Fibroblast of lung (primary cell): ENCODE data around the gene ACOT7. TPM values are rescaled to one million over a fixed set of nuclear protein-coding genes. Genes with fewer than 3 reads are reported as not detected.

Source experiments
- DNase-seq, 2 donors: peaks; one replicate each; pipeline versions ENCODE4 v3.0.0 to v3.0.0-alpha.2; 2010; ENCODE audit warnings: low read depth in 2 of 2
- H2AFZ ChIP-seq: 2 replicates; pipeline ENCODE4 v1.5.1; 2012; ENCODE audit warnings: low read length, control low read depth, inconsistent platforms
- H3K27ac ChIP-seq: 2 replicates; pipeline ENCODE4 v1.5.1; 2011; ENCODE audit warnings: low read length, control low read depth; ENCODE audit not compliant: insufficient read depth
- H3K27me3 ChIP-seq: 2 replicates; pipeline ENCODE4 v1.5.1; 2011; ENCODE audit warnings: mild to moderate bottlenecking, low read length; ENCODE audit not compliant: control insufficient read depth, insufficient read depth
- H3K36me3 ChIP-seq: 2 replicates; pipeline ENCODE4 v1.5.1; 2011; ENCODE audit warnings: low read length; ENCODE audit not compliant: control insufficient read depth, insufficient read depth
- H3K4me1 ChIP-seq: 2 replicates; pipeline ENCODE4 v1.5.1; 2011; ENCODE audit warnings: low read length; ENCODE audit not compliant: control insufficient read depth, insufficient read depth; ENCODE audit errors: extremely low read depth
- H3K4me2 ChIP-seq: 2 replicates; pipeline ENCODE4 v1.5.1; 2011; ENCODE audit warnings: low read length, control low read depth; ENCODE audit not compliant: insufficient read depth; ENCODE audit errors: extremely low read depth
- H3K4me3 ChIP-seq, 4 experiments: fragments of 200-600 bp in 1 of 4; sonication (generic) in 1 of 4; replicated peaks in 1 of 4; 2 replicates each; pipeline ENCODE4 v1.5.1; 2011 to 2016; ENCODE audit warnings: low read length in 4 of 4, low read depth in 3 of 4, mild to moderate bottlenecking in 3 of 4, control low read depth in 2 of 4, inconsistent platforms in 1 of 4, mixed read lengths in 1 of 4; ENCODE audit not compliant: insufficient read depth in 1 of 4; ENCODE audit errors: control extremely low read depth in 1 of 4
- H3K79me2 ChIP-seq: 2 replicates; pipeline ENCODE4 v1.5.1; 2012; ENCODE audit warnings: mild to moderate bottlenecking, low read length, inconsistent platforms; ENCODE audit not compliant: control insufficient read depth, insufficient read depth
- H3K9ac ChIP-seq: 2 replicates; pipeline ENCODE4 v1.5.1; 2011; ENCODE audit warnings: mild to moderate bottlenecking, low read length, control low read depth; ENCODE audit not compliant: insufficient read depth
- H3K9me3 ChIP-seq: 2 replicates; pipeline ENCODE4 v1.5.1; 2012; ENCODE audit warnings: low read depth, low read length; ENCODE audit not compliant: control insufficient read depth, insufficient read depth
- H4K20me1 ChIP-seq: 2 replicates; pipeline ENCODE4 v1.5.1; 2011; ENCODE audit warnings: low read length; ENCODE audit not compliant: control insufficient read depth, insufficient read depth; ENCODE audit errors: extremely low read depth
- EZH2 ChIP-seq: IDR thresholded peaks from 2 replicates; pipeline ENCODE4 v1.5.1; 2012; ENCODE audit warnings: low read length, control low read depth, mild to moderate bottlenecking; ENCODE audit errors: missing control alignments
- polyA plus RNA-seq, 2 donors: library from polyadenylated mRNA; depleted of rRNA in 1 of 2; stranded (reverse) in 1 of 2; unstranded in 1 of 2; fragments of >200 nt; gene quantifications; 2 replicates each; pipeline ENCODE4 v1.2.1, GENCODE V29; 2011 to 2012; ENCODE audit warnings: missing spikeins in 1 of 2
- total RNA-seq: library from RNA; depleted of rRNA; stranded (reverse); fragments of >200 nt; gene quantifications from 2 replicates; pipeline ENCODE4 v1.2.1, GENCODE V29; 2014
- TF ChIP-seq, protein P1 (sequence below), 2 donors: IDR thresholded peaks in 1 of 2; conservative IDR thresholded peaks in 1 of 2; 1 replicate in 1 of 2; 2 replicates in 1 of 2; pipeline ENCODE4 v1.5.1; 2011 to 2012; ENCODE audit warnings: low read length in 2 of 2, control low read depth in 1 of 2, inconsistent platforms in 1 of 2, low read depth in 1 of 2, mild to moderate bottlenecking in 1 of 2

Gene ACOT7
- total and polyA plus RNA-seq, 2 donors (not counting 1 experiment from before 2014, with no cell fraction given) = 50.7 to 58.0 TPM

DNA sequence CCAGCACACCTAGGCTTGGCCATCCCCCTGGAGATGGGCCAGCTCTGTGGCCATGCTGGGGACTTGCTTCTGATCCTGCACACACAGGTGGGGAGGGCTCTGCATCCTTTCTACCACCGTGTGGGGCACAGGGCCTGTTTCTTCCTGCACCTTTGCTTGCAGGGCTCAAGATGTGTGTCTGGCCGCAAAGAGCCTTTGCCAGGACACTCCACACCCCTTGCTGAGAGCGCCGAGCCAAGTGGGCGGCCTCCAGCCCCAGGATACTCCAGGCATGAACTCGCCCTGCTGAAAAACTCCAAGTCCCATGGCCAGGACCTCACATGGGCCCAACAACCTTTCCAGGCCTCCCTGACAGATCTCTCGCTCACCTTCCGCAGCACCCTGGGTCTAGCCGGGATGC is 121.1 kb downstream of the ACOT7 start:
- Histone ChIP-seq H3K4me2 (no peak overlapping the region), H3K27ac (no peak overlapping the region), H3K9ac (no peak overlapping the region), H3K9me3 (no peaks in the 10 kb centered on the region), H4K20me1 (no peaks in the 10 kb centered on the region), H3K36me3 (peaks cover 2% of the 10 kb centered on the region), H3K27me3 (no peaks in the 10 kb centered on the region), H2AFZ (no peak overlapping the region), H3K4me3 (no peak overlapping the region), H3K4me1 (peaks cover 25% of the 10 kb centered on the region), H3K79me2 (no peaks in the 10 kb centered on the region)
- DNase-seq = peak in 1 of 2 donors; percentile 45
- no peak for TF ChIP-seq EZH2
- TF ChIP-seq, protein P1, sequence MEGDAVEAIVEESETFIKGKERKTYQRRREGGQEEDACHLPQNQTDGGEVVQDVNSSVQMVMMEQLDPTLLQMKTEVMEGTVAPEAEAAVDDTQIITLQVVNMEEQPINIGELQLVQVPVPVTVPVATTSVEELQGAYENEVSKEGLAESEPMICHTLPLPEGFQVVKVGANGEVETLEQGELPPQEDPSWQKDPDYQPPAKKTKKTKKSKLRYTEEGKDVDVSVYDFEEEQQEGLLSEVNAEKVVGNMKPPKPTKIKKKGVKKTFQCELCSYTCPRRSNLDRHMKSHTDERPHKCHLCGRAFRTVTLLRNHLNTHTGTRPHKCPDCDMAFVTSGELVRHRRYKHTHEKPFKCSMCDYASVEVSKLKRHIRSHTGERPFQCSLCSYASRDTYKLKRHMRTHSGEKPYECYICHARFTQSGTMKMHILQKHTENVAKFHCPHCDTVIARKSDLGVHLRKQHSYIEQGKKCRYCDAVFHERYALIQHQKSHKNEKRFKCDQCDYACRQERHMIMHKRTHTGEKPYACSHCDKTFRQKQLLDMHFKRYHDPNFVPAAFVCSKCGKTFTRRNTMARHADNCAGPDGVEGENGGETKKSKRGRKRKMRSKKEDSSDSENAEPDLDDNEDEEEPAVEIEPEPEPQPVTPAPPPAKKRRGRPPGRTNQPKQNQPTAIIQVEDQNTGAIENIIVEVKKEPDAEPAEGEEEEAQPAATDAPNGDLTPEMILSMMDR (conservative IDR thresholded peaks at IDR 0.05 in 1 of 2, IDR thresholded peaks at IDR 0.05 in 1 of 2; ENCODE audit: low read depth in 1 of 2, low read length in 2 of 2) = no peak

DNA sequence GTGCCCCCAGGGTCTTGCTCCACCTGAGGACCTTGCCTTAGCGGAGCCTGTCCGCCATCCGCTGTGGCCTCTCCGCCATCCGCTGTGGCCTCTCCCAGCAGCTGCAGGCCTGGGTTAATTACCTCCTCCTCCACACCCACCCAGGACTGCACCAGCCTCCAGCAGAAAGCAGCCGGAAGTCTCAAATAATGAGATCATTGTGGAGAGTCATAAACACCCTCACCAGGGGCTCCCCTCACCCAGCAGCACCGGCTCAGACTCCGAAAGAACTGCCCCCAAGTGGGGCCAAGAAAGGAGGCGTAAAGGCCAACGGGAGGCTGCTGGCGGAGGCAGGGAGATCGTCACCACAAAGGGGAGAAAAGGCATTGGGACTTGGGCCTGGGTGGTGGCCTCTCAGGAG is 122.0 kb downstream of the ACOT7 start:
- DNase-seq = peak in 1 of 2 donors; percentile 60
- H3K9me3 ChIP-seq = no peaks in the 10 kb centered on the region
- peaks cover 2% of the 10 kb centered on the region for H3K36me3 ChIP-seq
- H3K4me3 ChIP-seq = no peak overlapping the region
- H3K4me2 ChIP-seq = no peak overlapping the region
- no peak for TF ChIP-seq EZH2
- TF ChIP-seq, protein P1 (conservative IDR thresholded peaks at IDR 0.05 in 1 of 2, IDR thresholded peaks at IDR 0.05 in 1 of 2; ENCODE audit: low read depth in 1 of 2, low read length in 2 of 2) = no peak
- H2AFZ ChIP-seq = no peak overlapping the region
- no peak overlapping the region for H3K27ac ChIP-seq
- H3K79me2 ChIP-seq = no peaks in the 10 kb centered on the region
- H3K9ac ChIP-seq = no peak overlapping the region
- no peaks in the 10 kb centered on the region for H3K27me3 ChIP-seq
- H4K20me1 ChIP-seq = no peaks in the 10 kb centered on the region
- peaks cover 21% of the 10 kb centered on the region for H3K4me1 ChIP-seq

DNA sequence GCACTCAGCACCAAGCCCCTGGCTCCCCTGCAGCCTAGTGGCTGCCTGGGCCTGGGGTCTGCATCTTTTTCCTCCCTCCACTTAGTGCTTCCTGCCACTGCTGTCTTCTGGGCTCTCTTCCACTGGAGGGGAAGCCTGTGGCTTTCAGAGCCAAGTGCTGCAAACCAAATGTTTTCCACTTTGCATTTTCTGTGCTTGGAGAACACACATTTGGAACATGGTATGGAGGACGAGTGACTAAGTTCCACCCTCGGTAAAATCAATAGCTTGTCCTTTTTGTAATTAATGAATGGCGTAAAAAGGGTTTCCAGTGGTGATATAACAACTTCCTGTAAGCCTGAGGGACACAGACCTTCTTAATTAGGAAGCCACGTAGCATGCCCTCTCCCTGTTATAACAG is 122.6 kb downstream of the ACOT7 start:
- no peaks in the 10 kb centered on the region for H3K27me3 ChIP-seq
- H3K79me2 ChIP-seq = no peaks in the 10 kb centered on the region
- H3K36me3 ChIP-seq = peaks cover 2% of the 10 kb centered on the region
- H3K4me3 ChIP-seq = no peak overlapping the region
- TF ChIP-seq EZH2 = no peak
- TF ChIP-seq, protein P1 (conservative IDR thresholded peaks at IDR 0.05 in 1 of 2, IDR thresholded peaks at IDR 0.05 in 1 of 2; ENCODE audit: low read depth in 1 of 2, low read length in 2 of 2) = no peak
- H3K27ac ChIP-seq = no peak overlapping the region
- no peak overlapping the region for H2AFZ ChIP-seq
- no peaks in the 10 kb centered on the region for H3K9me3 ChIP-seq
- no peak for DNase-seq
- H3K4me2 ChIP-seq = no peak overlapping the region
- no peak overlapping the region for H3K9ac ChIP-seq
- H4K20me1 ChIP-seq = no peaks in the 10 kb centered on the region
- peaks cover 16% of the 10 kb centered on the region for H3K4me1 ChIP-seq
